ENCODE results near the gene DPP10.

Gene DPP10

DNA sequence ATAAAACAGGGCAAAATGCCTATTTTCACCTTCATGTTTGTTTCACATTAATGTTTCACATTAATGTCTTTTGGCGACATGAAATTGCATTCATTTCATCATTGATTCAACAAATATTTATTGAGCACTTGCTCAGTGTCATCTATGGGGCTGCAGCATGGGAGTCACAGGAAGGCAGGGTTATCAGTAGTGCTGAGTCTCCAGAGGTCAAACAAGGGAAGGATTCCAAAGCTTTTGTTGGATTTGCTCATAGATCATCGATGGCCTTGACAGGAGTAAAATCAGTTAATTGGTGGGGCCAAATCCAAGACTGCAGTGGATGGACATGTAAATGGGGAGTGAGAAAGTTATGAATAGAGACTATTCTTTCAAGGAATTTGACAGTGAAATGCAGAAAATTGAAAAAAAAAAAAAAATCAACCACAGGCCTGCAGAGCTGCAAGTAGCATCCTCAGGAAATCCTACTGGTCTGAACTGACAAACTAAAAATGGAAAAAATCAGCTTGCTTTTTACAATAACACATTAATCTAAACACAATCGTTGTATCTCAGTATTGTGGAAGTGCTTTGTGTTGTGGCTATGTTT is 1290.8 kb downstream of the DPP10 start:
- DNase-seq (ENCODE audit: low read depth in 2 of 2) = no peak

- no peak for DNase-seq (ENCODE audit: low read depth in 2 of 2)
Measured at GRCh38 chr2:115738111-115738510, 1295.7 kb downstream of the DPP10 start.

GRCh38 chr2:115739574-115739973 is 1297.1 kb downstream of the DPP10 start:
- DNase-seq (ENCODE audit: low read depth in 2 of 2) = no peak

GRCh38 chr2:115746151-115746550 is 1303.7 kb downstream of the DPP10 start:
- no peak for DNase-seq (ENCODE audit: low read depth in 2 of 2)

- no peak for DNase-seq (ENCODE audit: low read depth in 2 of 2)
Measured at GRCh38 chr2:115757286-115757685, 1314.8 kb downstream of the DPP10 start.

GRCh38 chr2:115763601-115764000 is 1321.2 kb downstream of the DPP10 start:
- DNase-seq (ENCODE audit: low read depth in 2 of 2) = no peak

GRCh38 chr2:115771516-115771915 is 1329.1 kb downstream of the DPP10 start:
- no peak for DNase-seq (ENCODE audit: low read depth in 2 of 2)

GRCh38 chr2:115774361-115774760 is 1331.9 kb downstream of the DPP10 start:
- no peak for DNase-seq (ENCODE audit: low read depth in 2 of 2)

DNA sequence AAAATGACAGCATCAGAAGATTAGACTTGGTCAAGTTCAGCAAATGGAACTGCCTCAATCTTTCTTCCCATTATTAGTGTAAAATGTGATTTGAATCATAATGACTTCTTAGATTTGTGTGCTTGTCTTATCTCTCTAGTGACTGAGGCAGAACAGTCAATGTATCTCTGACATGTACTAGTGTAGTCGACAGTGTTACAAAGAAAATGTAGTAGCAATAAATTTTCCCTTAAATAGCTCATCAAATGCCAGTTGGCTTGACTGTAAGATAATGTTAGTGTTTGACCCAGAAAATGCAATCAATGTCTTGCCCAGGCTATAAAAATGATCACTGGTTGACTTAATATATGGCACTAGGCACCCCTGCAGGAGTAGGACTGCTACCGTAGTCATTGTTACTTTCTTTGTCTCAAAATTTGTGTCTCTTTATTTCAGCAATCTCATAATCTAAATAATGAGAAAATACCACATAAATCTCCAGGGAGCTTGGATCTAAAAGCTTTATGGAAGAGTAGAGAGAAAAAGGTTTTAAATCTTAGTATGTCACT is 1336.7 kb downstream of the DPP10 start:
- no peak for DNase-seq (ENCODE audit: low read depth in 2 of 2)

DNA sequence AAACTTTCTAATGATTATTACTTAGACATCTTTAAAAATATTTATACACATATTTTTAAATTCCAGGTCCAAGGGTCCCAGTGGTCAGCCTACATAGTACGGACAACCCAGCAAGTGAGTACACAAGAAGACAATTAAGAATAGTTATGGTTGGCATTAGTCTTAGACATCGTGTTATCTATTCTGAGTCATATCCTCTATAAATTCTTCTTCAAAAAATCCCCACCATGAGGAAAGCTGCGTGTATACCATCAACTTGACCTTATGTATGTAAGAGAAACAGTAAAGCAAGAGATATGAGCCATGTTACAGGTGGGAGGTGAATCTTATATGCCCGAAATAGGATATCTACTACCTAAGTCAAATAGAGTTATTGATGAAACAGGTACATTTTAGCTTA is 1339.8 kb downstream of the DPP10 start:
- DNase-seq (ENCODE audit: low read depth in 2 of 2) = no peak

- DNase-seq (ENCODE audit: low read depth in 2 of 2) = no peak
Measured at GRCh38 chr2:115796078-115796477, 1353.6 kb downstream of the DPP10 start.

GRCh38 chr2:115807276-115807675 is 1364.8 kb downstream of the DPP10 start:
- no peak for DNase-seq (ENCODE audit: low read depth in 2 of 2)

DNA sequence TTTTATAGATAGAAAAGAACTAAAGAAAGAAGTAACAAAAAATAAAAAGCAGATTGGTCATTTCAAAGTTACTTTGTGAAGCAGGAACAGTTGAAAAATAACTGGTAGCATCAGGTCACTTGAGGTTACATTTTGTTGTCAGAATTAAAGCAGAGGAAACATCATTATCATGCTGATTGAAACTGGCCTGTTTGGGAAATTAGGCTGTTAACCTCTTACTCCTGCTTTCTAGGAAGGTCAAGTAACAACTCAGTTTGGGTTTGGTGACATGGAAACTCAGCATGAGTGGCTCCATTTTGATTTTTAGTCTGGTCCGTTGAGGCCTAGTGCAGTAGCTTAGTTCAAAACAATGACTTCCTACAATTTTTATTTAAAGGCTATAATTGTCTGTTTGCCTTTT is 1383.5 kb downstream of the DPP10 start:
- DNase-seq (ENCODE audit: low read depth in 2 of 2) = no peak

- no peak for DNase-seq (ENCODE audit: low read depth in 2 of 2)
Measured at GRCh38 chr2:115833196-115833595, 1390.8 kb downstream of the DPP10 start.

- DNase-seq (ENCODE audit: low read depth in 2 of 2) = no peak
Measured at GRCh38 chr2:115838539-115838938, 1396.1 kb downstream of the DPP10 start.

DNA sequence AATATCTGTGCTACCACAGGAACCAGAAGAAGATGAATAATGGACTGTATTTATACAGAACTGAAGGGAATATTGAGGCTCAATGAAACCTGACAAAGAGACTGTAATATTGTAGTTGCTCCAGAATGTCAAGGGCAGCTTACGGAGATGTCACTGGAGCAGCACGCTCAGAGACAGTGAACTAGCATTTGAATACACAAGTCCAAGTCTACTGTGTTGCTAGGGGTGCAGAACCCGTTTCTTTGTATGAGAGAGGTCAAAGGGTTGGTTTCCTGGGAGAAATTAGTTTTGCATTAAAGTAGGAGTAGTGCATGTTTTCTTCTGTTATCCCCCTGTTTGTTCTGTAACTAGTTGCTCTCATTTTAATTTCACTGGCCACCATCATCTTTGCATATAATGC is 1399.9 kb downstream of the DPP10 start:
- DNase-seq (ENCODE audit: low read depth in 2 of 2) = no peak

DNA sequence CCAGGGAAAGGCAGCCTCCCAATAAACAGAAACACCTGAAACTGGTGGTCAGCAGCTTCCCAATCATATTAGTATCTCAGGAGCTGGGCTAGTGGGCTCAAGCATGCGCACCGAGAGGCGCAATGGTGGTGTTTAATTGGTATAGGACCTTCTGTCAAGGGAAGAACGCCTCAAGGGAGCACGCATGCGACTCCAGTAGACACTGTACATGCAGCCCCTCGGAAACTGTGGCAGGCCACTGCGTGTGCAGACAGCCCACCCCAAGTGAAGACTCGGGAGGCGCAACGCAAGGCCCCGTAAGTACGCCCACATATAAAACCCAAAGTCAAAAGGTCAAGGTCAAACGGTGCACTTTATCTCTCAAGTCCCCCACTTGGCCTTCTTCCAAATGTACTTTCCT is 1405.8 kb downstream of the DPP10 start:
- no peak for DNase-seq (ENCODE audit: low read depth in 2 of 2)

DNA sequence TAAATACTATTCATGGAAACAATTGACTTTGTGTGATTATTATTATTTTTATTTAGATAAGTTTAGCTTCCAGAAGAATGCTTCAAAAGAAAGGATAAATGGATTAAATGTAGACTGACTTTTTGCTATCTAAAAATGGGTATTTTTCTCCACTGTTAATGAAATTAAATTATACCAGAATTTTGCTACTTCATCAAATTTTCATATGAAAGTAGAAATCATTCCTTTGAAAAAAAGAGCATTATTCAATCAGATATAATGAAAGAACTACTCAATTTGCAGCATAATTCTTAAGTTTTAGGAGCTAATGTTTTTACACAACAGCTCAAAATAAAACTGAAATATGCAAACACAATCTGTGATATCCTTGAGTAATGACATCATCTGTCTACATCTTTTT is 1424.6 kb downstream of the DPP10 start:
- DNase-seq (ENCODE audit: low read depth in 2 of 2) = no peak

- DNase-seq (ENCODE audit: low read depth in 2 of 2) = no peak
Measured at GRCh38 chr2:115874427-115874826, 1432.0 kb downstream of the DPP10 start.

DNA sequence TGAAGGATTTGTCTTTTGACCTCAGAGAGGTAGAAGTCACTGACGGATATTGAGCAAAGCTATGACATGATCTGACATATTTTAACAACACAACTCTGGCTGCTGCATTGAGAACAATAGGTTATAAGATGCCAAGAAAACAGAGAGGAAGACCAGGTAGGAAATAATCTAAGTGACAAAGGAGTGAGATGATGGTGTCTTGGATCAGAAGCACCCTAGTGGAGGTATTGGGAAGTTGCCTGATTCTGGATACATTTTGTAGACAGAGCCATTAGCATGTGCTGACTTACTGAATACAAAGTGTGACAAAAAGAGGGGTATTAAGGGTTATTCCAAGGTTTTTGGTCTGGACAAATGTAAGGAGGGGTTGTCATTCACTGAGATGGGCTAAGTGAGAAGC is 1438.1 kb downstream of the DPP10 start:
- DNase-seq (ENCODE audit: low read depth in 2 of 2) = no peak

- no peak for DNase-seq (ENCODE audit: low read depth in 2 of 2)
Measured at GRCh38 chr2:115887209-115887776, 1444.9 kb downstream of the DPP10 start.
